DMS 273 (cell line): ENCODE results near the gene DLGAP5.
A peak's percentile ranks its signal among the peaks of the same experiment; 100 is the strongest.

Experiments used
- DNase-seq: peaks from one replicate; lab custom pipeline; 2025; ENCODE audit not compliant: unreplicated experiment; lab: John Stamatoyannopoulos, UW

DLGAP5 gene

DNA sequence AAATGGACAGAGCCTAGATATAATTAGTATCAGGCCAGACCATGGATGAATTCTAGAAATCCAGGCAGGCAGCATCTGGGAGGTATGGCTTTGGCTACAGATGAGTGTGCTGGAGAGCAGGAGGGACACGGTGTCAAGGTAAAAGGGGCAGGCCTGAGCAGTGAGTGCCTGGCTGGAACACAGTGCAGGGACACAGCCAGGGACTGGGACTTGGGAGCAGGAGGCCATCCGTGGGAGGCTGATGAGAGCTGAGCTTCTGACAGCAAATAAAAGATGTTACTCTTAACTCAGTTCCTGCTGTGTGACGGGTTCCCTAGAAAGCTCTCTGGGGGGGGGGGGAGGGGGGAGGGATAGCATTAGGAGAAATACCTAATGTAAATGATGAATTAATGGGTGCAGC, 75.9 kb downstream of the DLGAP5 start:
- no peak for DNase-seq

DNA sequence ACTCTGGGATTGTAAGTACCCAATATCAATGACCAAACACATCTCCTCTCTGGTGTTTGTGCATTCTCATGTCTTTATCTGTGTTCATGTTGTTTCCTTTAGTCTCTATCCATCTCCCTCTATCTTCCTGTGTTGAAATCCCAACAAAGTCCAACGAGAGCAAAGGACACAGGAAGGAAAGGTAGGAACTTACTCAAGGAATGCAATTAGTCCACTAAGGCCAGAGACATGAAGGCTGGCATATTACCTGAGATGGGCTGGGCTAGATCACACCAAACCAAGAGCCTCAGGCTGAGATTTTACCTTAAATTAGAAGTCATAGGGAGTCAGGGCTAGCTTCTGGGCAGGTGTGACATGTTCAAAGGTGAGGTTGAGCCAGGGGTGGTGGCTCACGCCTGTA, 76.7 kb downstream of the DLGAP5 start:
- DNase-seq, result no peak

DNA sequence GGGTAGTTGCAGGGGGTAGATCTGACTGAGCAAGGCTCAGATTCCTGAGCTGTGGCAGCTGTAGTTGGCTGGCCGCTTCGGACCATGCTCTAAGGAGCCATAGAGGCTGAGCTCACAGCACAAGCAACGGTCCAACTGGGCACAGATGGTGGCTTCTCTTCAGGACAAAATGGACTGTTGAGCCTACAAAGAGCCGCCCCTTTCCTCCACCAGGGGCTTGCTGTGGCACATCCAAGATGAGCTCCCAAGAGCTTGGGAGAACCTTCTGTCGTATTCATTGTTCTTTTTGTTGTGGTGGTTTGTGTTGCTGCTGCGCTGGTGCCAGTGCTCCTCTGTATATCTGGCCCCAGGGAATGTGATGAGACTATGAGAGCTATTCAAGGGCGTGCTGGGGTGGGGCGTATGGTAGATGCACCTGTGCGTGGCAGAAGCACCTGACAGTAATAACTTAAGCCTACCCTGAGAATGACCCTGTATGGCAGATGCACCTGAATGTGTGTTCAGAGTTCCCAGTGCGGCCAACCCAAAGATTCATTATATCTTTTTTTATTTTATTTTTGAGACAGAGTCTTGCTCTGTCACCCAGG, 80.2 kb downstream of the DLGAP5 start:
- DNase-seq, result peak; percentile 62

DNA sequence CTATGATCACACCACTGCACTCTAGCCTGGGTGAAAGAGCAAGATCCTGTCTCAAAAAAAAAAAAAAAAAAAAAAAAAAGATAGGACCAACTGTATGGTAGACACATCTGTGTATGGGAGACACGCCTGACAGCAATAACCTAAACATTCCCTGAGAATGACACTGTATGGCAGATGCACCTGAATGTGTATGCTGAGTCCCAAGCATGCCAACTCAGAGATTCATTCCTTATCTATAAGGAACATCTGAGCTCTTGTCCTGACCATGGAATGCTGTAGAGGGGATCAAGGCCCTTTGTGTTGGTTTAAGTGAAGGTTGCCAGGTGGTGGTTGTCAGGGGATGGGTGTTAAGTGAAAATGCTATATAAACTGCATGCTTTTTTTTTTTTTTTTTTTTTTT, 81.5 kb downstream of the DLGAP5 start:
- DNase-seq, result no peak

DNA sequence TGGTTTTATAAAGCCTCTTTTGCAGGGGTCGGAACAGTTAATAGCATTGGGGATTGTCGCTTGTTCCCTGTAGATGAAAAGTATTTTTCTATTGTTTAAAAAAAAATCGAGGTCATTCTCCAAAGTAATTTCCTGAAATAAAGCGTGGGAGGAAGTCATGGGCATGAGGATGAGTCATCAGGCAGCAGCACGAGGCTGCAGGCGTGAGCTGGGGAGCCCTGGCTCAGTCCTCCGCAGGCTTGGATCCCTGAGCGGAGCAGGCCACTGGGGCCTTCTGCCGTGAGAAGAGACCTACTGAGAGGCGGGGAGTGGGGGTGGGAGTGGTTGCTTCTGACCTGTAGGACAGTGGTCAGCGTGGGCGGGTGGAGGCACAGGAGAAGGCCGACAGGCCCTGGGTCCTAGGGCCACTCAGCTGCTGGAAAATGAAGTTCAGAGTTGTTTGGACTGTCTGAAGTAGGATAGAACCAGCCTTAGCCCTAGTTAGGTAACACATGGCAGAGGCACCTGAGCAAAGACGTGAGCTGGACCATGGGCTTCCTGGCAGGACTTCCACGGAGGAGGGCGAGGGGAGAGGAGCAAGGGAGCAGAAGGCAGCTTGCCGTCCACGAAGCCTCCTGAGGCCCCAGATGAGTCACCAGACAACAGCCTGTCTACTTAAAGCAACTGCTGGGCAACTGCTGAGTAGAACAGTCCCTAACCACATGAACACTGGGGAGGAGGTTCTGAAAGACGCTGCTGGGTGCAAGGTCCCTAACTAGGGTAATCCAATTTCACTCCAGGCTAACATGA, 83.4 kb downstream of the DLGAP5 start:
- DNase-seq, result peak; percentile 82

DNA sequence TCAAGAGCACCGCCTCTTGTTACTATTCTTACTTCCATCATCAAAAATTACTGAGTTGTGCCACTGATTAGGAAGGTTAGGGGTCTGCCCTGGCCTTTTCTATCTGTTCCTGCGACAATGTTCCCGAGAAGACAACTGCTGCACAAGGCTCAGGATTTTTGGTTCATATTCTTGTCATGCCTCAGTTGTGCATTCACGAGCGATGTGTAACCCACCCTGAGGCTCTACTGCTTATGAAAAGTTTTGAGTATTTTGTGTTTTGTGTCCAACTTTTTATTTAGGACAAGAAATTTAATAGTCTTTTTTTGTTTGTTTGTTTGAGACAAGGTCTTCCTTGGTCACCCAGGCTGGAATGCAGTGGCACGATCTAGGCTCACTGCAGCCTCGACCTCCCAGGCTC, 85.4 kb downstream of the DLGAP5 start:
- no peak for DNase-seq

DNA sequence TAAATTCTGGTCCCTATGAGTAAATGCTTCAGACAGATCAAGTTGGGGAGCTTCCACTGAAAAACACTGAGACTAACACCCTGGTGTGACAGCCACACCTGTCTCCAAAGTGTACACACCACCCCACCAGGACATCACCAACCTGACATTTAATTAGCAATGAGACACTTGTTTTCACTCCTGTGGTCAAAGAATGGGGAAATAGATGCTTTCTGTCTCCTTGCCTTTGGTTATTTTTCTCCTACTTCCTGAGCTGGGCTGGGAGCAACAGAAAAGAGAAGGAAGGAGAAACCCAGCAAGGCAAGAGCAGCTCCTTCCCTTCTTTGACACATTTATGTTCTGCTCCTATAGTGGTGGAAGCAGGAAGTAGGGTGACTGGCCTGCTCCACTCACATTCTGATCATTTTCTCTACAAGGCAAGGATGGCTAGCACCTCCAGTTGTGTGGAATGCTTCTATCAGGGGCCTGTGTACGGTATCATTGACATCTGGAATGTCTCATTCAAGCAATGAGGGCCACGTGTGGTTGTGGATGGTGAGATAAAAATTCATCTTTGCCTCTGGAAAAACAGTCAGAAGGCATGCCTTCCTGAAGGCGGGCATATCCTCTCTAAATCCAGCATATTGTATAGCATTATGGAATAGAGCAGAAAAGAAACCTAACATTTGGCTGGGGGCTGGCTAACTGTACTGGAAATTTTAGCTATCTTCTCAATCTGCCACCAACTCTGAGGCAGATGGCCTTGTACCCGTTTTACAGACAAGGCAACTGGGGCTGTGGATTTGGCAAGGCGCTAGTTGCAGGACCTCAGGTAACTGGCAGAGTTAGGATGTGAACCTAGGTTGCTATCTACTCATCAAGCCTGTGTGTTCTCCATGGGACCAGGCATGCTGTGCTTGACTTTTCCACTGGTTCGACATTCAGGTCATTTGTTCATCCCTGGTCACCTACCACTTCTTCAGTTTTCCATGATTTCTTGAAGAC, 87.1 kb downstream of the DLGAP5 start:
- no peak for DNase-seq

DNA sequence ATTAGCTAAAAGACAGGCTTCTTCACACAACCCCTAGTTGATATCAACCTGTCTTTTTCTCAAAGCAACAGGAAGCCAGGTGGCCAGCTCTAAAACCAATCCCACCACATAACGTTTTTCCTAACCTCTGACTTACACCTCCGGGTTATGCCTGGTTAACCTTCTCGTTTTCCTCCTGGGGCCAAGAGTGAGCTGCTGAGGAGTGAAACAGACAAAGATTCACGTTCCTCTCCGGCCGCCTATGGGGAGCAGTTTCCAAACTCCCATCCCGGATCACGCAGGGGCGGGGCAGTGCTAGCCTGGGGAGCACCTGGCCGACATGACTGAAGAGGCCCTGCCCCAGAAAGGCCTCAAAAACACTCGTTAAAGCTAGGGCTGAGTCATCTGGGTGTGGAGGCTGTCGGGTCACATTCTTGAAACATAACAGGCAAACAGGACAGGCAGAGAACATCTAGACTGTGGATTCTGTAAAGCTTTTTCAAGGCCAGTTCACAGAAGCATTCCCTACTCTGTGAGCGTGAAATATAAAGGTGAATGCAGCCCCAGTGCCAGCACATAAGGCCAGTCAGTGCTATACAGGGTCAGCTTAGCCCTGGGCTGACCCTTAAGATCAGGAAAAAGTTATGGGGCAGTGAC, 88.3 kb downstream of the DLGAP5 start:
- DNase-seq, result peak; percentile 73

DNA sequence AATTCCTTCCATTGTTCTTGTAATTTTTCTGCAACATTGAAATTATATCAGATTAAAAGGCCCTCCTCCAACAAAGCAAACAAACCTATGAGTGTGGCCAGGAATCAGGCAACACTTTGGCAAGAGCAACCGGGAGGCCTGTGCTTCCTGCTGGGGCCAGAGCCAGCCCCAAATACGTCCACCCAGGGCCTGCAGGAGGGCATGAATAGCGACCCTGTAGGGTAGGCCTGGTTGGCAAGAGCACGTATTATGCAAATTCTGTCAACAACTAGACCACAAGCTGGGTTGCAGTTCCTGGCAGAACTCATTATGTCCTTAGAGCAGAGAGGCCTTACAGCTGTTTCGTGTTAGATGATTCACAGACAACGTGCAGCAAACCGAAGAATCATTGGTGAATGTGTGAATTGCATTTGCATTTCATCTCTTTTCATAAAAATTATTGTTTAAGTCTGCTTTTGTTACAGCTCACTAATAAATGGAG, 89.2 kb downstream of the DLGAP5 start:
- DNase-seq, result peak; percentile 92

DNA sequence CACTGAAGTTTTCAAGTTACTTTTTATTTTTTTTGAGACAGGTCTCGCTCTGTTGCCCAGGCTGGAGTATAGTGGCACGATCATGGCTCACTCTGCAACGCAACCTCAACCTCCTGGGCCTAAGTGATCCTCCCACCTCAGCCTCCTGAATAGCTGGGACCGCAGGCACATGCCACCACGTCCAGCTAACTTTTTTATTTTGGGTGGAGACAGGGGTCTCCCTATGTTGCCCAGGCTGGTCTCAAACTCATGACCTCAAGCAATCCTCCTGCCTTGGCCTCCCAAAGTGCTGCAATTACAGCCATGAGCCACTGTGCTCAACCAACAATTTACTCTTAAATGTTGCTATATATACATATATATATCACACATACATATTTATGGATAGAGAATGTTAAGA, 89.7 kb downstream of the DLGAP5 start:
- no peak for DNase-seq

DNA sequence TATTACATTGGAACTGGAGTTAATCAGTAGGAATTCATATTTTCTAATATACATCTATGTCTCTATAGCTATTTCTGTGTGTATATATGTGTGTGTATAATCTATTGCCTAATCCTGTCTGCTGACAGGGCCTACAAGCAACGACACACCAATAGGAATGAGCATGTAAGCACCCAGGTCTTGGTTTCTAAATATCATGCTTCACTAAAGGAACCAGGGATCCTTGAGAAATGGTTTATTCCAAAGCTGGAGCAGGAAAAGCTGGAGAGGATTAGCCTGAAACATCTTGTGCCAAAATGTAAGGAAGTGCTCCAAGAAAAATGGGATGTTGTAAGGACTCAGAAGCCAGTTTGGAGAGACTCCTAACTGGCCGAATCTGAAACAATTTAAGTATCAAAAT, 91.6 kb downstream of the DLGAP5 start:
- DNase-seq, result no peak

DNA sequence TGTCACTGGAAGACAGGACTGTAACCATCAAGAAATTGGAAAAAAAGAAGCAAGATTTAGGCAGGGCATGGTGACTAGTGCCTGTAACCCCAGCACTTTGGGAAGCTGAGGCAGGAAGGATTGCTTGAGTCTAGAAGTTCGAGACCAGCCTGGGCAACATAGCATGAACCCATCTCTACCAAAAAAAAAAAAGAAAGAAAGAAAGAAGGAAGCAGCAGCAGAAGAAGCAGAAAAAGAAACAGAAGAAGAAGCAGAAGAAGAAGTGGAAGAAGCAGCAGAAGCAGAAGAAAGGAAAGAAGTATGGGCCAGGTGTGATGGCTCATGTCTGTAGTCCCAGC, 92.9 kb downstream of the DLGAP5 start:
- no peak for DNase-seq
